HCEC 1CT (cell line): ENCODE results near the gene CD93.

Experiments used
- DNase-seq: peaks from one replicate; pipeline ENCODE4 v3.0.0-alpha.2; 2017

CD93 gene, protein sequence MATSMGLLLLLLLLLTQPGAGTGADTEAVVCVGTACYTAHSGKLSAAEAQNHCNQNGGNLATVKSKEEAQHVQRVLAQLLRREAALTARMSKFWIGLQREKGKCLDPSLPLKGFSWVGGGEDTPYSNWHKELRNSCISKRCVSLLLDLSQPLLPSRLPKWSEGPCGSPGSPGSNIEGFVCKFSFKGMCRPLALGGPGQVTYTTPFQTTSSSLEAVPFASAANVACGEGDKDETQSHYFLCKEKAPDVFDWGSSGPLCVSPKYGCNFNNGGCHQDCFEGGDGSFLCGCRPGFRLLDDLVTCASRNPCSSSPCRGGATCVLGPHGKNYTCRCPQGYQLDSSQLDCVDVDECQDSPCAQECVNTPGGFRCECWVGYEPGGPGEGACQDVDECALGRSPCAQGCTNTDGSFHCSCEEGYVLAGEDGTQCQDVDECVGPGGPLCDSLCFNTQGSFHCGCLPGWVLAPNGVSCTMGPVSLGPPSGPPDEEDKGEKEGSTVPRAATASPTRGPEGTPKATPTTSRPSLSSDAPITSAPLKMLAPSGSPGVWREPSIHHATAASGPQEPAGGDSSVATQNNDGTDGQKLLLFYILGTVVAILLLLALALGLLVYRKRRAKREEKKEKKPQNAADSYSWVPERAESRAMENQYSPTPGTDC

DNA sequence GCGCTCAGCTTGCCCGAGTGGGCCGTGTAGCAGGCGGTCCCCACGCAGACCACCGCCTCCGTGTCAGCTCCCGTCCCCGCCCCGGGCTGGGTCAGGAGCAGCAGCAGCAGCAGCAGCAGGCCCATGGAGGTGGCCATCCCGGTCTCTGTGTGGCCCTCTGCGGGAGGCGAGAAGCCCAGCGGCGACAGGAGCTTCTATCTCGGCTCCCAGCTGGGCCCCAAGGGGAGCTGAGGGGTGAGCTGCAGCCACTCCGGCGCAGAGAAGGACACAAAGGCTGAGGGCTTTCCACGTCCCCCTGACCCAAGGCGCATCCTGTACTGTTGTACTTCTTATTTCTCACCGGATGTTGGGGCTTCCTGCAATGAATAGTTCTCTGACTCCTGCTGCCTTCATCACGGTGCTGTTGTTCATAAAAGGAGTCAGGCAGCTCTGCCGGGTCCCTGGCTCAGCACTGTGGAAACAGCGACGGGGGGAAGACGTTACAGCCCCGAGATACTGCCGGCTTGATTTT lies at the start of gene CD93:
Gene CD93, minus strand, starts transcription at position 269 of the 511 bp plus-strand sequence. Its CDS starts 132 bp downstream, at position 137.
- DNase-seq = no peak

DNA sequence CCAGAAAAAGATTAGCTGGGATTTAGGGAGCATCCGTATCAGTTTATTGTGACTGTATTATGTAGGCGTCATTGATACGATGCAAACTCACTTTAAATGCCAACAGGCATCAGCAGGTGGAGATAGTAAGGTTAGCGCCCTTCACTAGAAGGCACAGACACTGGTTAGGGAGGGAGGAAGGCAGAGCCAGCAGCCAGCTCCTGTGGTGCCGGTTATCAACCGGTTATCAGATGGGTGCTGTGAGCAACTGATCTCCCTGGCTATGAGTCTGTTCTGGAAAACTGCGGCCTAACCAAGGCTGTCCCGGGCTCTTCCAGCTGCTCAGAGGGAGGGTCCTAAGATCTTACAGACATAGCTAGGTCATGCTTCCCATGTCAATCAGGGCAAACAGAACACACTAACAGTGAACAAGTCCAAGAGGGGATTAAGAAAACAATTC lies 47.5 kb upstream of the CD93 start:
- DNase-seq = no peak

DNA sequence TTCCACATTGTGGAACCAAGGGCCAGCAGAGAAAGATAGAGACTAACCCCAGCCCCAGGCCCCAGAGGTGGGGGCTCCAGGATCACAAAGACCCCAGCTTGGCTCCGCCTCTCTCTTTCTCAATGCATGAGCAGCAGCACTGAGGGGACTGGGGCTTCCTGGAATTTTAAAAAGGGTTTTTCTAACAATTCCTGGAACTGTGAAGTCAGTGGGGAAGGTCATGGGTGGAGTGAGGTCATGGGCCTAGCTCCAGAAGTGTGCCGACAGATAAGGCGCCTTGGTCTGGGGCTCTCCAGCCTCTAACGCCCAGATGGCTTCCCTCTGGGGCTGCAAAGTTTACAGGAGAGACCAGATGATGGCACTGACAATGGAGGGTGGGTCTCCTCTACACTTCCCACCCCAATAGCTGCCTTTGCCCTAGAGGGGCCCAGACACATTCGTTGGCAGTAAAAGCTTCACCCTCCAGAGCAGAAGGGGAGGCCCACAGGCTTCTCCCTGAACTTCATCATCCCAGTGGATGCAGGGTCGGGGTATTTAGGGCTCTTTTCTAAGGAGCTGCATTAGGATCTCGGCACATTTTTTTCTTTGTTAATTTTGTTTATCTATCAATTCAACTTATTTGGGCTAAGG lies 46.9 kb upstream of the CD93 start:
- no peak for DNase-seq

DNA sequence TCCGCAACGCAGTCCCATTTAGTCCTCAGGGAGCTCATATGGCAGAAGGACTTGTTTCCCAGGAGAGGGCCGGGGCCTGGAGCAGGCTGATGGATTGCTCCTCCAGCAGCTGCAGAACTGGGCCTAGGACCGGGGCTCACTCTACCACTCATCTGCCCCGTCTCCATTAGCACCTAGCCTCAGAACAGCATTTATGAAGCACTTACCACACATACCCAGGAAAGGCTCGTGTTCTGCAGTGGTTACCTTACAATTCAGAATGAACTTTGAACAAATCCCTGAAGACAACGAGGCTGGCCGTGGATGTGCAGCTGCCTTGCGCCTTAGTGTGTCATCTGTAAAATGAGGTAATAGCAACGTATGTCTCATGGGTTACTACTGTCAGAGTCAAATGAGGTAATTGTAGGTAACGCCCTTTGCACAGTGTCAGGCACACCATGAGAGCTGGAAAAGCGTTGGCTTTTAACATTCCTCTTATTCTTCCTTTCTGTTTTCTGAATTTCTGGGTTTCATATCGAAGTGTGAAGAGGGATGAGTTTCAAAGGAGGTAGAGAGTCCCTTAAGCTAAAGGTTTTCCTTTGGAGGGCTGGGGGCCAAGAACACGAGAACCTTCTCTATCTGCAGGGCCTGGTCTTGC lies 46.3 kb upstream of the CD93 start:
- DNase-seq = no peak

DNA sequence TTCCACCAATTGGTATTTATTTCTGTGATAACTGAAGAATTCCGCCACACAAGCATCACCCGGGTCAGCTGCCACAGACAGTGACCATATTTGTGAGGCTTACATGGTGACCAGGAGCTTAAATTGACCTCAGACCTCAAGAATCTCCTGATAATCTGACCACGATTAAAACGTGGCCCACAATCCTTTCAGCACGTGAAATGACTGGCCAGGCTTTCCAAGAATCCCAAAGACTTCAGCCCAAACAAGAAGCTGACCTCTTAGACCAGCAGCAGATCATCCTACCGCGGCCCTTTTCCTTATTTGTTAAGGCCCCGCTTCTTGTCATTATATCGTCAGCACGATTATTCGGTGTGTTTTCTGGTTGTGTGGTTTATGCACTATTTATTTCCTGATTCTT lies 45.6 kb upstream of the CD93 start:
- no peak for DNase-seq

DNA sequence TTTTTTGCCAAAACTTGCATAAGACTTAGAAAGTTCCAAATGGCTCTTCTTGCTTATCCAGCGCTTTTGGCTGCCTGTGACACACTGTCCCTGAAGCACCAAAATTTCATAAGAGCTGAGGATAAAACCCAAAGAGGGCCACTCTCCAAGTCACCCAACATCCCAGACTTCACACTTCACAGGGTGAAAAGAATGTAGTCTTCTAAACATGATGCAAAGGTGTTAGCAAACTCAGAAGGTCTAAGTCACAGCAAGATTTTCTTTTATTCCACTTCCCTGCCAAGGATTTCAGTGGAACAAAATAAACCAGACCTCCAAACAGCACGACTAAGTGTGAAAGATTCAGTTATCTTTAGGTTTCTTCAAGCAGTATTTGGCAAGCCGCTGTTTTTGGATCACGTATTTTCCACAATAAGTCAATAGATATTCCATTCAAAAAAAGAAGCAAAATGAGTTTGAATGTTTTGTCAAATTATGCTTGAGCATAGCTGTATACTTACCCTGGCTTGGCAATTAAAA lies 44.6 kb upstream of the CD93 start:
- DNase-seq = no peak

DNA sequence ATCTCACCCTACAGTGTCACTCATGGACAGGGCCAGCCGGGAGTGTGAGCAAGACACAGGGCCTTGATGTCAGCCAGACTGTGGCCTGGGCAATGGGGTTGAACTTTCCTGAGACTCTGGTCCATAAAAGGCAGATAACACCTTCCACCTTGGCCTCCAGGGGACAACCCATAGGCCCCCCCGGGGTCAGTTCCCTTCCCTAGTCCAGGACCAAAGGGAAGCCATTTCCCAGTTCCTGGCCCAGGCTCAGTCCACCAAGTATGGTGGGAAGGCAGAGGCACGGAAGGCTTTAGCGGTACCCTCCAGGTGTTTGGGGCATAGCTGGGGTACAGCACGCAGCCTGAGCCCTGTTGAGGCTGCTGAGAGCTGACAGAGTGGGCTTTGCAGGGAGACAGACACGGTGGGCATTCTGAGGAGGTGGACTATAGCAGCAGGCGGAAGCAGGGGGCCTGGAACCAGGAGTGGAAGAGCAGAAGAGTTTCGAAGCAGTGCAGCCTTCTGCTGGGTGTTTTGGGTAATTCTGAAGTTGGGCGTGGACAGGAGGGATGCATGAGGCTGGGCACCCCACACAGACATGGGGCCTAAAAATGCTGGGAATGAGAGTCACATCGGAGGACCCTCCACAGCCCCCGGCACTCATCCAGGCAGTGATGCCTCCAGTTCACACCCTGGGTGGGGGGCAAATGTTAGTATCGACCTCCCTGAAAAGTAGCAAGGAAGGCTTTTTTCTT lies 43.9 kb upstream of the CD93 start:
- DNase-seq = no peak

DNA sequence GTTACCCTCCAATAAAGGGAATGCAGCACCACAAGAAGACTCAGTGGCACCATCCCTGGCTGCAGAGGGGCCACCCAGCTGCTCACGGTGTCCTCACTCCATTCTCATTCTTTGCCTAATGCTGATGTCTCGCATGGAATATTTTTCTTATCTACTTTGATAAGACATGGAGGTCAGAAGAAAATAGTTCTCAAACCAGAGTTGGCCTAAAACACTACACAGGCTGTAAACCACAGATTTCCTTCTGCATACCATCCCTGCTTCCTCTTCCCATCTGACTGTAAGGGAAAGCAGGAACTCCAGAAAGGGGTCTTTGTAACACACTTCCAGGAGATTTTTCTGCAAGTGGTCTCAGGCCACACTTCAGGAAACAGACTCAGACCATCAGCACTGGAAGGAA lies 43.1 kb upstream of the CD93 start:
- no peak for DNase-seq

DNA sequence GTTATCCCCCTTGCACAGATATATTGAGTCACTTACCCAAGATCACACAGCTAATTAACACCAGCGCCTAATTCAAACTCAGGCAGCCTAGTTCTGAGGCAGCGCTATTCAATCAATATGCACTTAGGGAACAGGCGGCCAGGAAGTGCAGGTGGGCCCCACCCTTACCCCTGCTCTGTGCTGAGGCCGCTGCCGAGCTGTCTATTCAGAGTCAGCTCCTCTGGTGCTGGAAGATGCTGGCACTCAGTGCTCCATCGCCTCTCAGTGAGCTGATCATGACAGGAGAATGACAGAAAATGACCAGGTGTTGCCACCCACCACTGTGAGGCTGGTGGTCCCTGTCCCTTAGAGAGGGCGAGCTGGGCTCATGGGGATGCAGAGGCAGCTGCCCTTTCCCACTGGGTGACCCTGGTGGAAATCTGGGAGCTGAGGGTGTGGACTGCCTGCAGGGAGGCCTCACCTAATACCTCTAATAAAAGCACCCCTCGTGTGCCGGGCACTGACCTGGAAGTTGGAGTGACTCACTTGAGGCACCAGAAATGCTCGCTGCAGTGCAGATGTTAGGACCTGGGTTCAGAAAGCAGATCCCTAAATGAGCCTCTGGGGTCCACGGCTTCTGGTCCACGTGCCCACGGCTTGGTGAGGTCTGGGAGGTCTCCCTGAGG lies 42.5 kb upstream of the CD93 start:
- DNase-seq = no peak

DNA sequence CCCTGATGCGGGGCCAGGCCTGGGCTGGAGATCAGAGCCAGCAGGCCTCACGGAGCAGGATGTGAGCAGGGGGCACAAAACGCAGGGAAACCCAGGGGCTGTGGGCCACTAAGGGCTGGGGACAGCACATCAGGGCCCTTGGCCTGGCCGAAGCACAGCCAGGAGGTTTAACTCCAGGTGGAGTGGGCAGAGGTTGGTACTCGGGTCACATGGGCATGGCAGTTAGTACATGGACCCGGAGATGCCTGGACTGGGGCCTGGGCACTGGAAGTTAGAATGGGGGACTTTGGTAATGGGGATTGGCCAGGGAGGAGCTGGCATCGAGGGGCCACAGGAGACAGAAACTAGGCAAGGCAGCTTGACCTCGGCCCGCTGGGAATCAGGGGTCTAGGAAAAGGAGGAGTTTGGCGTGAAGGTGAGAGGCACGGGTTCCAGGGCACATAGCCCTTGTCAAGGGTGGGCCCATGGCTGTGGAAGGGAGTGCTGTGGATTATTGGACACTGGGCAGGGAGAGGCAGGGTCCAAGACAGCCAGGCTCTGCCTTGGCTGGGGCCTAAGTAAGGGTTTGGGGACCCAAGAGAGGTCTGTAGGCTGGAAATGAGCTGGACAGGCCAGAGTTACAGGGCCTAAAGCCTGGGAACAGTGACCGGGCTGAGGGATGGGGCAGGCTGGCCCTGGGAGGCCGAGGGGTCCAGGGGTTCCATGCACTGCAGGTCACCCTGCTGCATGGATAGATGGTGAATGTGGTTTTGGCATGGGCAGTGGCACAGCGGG lies 41.6 kb upstream of the CD93 start:
- DNase-seq = no peak

DNA sequence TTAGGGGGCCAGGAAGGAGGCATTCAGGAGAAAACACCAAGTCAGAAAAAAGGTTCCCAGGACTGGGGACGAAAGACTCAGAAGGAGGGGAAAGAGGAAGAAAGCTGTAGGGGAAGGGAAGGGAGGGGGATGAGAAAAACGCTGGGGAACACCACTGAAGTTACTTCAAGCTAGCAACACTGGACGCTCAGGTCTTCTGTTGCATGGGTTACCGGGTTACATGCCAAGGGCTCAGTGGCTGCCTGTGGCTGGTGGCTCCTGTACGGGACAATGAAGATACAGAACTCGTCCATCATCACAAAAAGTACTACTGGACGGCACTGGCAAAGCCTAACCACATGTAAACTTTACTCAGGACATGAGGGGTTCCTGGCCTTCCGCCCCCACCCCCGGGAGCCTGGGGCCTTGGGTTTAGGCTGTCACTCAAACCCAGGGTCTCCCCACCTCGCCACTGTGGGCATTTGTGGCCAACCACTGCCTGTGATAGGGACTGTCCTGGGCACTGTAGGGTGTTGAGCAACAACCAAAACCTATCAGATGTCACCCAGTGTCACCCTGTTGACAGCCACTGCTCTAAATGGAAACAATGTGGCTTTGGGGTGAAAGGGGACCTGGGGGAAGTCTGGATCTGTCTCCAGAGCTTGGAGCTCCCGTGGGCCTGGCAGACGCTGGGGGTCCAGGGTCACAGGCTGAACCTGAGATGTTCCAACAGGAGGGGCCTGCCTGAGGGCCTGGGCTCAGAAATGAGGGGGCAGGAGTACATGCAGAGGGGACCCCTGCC lies 40.3 kb upstream of the CD93 start:
- DNase-seq = no peak

DNA sequence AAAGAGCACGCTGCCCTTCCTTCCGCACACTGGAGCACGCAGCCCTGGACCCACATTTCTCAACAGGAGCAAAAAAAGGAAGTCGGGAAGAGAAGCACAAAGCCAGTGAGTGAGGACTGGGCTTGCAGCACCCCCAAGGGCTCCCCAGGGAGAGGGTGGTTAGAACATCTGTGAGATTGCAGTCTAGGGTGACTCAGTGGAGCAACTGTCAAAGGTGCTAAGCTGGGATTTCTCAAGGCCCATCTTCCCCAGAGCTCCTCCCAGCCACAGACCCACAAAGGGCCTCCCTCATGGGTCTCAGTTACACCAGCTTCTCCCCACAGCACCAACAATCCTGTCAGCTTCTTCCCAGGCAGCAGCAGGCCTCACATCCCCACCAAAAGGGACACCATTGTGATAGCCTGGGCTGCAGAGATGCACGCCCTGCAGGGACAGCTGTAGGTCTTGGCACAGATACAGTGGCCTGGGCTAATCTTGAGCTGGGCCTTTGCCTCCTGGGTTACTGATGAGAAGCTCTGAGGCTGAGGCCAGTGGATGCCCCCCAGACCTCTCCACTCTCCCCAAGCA lies 39.6 kb upstream of the CD93 start:
- DNase-seq = peak; percentile 64

DNA sequence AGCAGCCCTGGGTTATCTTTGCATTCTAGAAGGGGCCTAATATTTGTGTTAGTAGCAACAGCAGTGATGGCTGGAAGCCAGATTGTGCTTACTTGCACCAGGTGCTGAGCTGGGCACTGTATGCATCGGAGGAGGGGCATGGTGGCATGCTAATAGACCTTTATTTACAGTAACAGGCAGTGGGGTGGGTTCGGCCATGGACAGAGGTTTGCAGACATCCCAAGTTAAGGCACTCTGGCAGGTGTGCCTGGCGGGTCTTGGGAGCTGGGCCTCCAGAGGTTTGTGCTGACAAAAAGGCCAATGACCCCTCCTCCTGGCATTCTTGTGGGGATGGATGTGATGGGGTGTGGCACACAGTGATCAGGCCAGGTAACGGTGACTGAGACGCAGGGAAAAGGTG lies 39.0 kb upstream of the CD93 start:
- no peak for DNase-seq

DNA sequence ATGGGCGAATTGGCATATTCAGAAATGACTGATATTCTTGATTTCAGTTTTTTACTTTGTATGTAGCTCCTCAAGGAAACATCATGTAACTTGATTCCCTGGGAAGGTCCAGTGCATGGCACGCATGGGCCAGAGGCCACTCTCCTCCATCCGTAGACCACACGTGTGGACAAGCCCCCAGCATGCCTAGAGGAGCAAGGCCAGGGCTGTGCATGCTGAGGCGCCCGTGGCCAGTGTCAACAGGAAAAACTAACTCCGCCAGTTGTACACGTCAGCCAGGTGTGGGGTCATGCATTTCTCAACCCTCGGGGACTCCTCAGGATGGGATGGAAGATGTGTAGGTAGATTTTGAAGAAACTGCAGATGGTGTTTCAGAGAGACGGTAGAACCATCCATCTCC lies 37.8 kb upstream of the CD93 start:
- no peak for DNase-seq

DNA sequence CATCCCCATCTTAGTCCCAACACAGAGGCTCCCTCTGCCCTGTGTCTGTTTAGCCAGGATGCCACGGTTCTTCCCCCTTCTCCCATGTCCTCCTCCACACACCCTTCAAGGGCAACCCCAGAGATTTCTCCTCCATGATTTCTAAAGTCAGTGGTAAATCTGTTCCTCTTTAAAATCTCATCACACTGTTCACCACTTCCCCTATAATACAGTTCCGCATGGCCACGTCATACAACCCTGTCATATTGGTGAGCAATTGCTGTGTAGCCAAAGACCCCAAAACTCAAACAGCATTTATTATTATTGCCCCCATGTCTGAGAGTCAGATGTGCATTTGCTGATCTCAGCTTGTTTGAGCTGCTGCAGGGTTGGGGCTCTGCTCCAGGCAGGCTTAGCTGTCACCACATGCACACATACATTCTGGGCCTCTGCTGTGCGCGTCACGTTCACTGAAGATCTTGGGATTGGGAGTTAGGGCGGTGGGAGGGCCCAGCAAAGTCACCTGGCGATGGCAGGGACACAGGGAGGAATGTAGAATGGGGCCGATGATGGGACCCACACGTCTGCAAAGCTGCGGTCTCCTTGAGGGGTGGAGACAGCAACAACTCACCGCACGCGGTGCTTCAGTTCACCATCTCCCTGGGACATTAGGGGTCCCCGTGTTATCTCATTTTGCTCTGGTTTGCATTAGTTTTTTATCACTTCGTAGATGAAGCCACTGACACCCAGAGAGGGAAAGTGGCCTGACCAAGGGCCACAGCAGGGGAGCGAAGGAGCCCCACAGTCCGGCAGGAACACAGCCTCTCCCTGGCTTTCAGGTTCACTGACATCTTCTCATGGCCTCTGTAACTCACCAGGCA lies 36.9 kb upstream of the CD93 start:
- DNase-seq = no peak

DNA sequence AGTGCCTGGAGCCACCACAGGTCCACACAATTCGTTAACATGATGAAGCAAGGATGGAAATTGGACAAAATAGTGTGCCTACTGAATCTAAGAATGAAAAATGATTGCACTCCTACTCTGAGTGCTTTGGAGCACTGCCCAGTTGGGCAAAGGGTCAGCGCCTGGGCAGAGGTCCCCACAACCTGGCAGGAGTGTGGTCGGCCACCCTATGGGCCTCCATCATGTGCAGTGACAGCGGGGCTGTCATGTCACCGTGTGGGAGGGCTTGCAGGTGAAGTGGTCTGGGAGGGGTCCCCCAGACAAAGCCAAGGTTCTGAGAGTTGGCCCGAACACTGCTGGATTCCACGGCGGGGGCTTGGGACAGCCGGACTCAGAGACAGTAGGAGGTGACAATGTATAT lies 36.2 kb upstream of the CD93 start:
- no peak for DNase-seq

DNA sequence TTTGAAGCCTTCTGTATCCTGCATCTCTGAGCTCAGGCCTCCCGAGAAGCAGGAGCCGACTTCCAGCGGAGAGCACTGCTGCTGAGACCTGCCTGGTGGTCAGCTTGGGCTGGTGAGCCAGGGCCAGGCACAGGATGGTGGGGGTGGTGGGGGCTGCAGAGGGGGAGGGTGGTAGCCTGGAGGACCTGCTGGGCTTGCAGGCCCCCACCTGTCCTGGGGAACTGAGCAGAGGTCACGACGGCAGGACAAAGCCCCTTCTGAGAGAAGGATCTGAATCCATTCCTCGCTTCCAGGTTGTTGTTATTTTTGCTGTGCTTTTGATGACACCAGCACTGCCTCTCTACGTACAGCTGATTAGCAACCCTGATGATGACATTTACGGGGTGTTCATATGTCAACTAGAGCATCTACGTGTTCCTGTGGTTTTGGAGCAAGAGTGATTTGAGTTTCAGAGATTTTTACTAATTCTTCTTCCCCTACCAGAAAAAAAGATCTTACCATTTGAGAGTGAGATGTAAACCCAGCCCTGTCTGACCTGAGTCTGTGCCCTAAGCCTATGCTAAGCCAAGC lies 35.7 kb upstream of the CD93 start:
- no peak for DNase-seq
